GM12873 (cell line): ENCODE measurements around the gene TCL1B.

Experiments used
- CTCF ChIP-seq: IDR thresholded peaks from 2 replicates; pipeline ENCODE4 v1.5.1; 2012; ENCODE audit warnings: low read depth, mild to moderate bottlenecking, moderate library complexity, low read length, control low read depth; ENCODE audit not compliant: insufficient read depth; ENCODE audit errors: missing control alignments

TCL1B gene

GRCh38 chr14:95703805-95704204 is 17.6 kb downstream of the TCL1B start:
- TF ChIP-seq CTCF = no peak

- no peak for TF ChIP-seq CTCF
These were observed 19.3 kb downstream of the TCL1B start for GRCh38 chr14:95705518-95705917.

GRCh38 chr14:95707327-95707726 is 21.1 kb downstream of the TCL1B start:
- TF ChIP-seq CTCF = no peak

GRCh38 chr14:95710106-95710505 is 23.9 kb downstream of the TCL1B start:
- TF ChIP-seq CTCF = no peak

- no peak for TF ChIP-seq CTCF
These were observed 25.4 kb downstream of the TCL1B start for GRCh38 chr14:95711476-95712176.

GRCh38 chr14:95712398-95712797 is 26.2 kb downstream of the TCL1B start:
- TF ChIP-seq CTCF = no peak

GRCh38 chr14:95713596-95714371 is 27.6 kb downstream of the TCL1B start, which contains the start of gene TCL1A:
TSS of gene TCL1A (minus strand) at chr14:95714125. CDS start at chr14:95714066, 59 bp downstream.
- TF ChIP-seq CTCF = peak; percentile 59
